ENCODE data around the gene TBC1D19. TPM values are rescaled to one million over a fixed set of nuclear protein-coding genes. Genes with fewer than 3 reads are reported as not detected.
A peak's percentile ranks its signal among the peaks of the same experiment; 100 is the strongest.
"Not testable (repeated sequence)": the region's sequence is repeated elsewhere in the genome, so short reads cannot be mapped to it uniquely, and the experiment has no call there.

The TBC1D19 gene, protein sequence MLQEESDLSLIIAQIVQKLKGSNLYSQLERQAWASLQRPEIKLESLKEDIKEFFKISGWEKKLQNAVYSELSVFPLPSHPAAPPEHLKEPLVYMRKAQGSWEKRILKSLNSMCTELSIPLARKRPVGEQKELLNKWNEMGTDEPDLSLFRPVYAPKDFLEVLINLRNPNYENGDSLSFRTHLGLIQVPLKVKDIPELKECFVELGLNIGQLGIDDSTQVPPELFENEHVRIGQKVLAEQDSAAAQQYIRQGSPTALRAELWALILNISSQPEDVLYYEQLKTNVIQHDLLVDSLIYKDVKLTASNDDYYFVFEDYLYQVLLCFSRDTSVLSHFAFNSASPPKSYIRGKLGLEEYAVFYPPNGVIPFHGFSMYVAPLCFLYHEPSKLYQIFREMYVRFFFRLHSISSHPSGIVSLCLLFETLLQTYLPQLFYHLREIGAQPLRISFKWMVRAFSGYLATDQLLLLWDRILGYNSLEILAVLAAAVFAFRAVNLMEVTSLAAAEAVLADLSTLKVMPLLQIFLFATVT
- 10 to 100 TPM; 11.7 to 12.5 TPM for total RNA-seq
- long read RNA-seq, donor 1, partial matches to known transcripts: 0 of 7 reads
- long read RNA-seq, donor 1, other reads (novel, unspliced or antisense): 5 of 7 reads
- long read RNA-seq, donor 2, transcript TBC1D19-201 (21 exons, 2,263 nt): major isoform, 9 of 12 reads
- long read RNA-seq, donor 2, partial matches to known transcripts: 0 of 12 reads
- long read RNA-seq, donor 2, other reads (novel, unspliced or antisense): 1 of 12 reads

DNA sequence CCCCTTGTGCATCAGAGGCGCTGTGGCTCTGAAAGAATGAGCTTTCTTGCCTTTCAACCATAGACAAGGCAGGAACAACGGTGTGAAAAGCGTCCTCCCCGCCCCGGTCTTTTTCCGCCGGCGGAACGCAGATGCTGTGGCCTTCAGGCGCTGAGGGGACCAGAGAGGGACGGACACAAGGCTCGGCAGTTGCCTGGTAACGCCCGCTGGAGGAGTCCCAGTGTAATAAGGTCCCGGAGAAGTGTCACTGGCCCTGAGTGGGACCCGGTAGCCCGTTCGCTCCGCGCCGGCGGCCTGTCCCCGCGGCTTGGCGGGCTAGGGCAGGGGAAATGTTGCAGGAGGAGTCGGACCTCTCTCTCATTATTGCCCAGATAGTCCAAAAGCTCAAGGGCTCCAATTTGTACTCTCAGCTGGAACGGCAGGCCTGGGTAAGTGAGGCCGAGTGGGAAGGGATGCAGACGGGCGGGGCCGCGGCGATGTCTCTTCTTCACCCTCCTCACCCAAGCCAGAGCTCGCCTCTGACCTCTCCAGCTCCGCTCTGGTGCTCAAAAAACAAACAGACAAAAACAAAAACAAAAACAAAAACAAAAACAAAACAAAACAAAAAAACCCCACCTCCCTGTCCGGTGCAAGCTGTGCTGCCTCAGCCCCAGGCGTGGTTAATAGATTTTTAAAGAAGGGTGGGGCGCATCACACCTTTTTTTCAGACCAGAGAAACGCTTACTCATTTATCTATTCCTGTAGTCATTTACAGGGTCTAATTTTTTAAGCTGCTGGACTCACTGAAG, at the start of gene TBC1D19:
Gene TBC1D19 (plus strand): TSS at position 220 of the 788 bp plus-strand sequence. CDS start 110 bp downstream, at position 330.
- intact Hi-C loops (cut with DNase I): no loop called here

DNA sequence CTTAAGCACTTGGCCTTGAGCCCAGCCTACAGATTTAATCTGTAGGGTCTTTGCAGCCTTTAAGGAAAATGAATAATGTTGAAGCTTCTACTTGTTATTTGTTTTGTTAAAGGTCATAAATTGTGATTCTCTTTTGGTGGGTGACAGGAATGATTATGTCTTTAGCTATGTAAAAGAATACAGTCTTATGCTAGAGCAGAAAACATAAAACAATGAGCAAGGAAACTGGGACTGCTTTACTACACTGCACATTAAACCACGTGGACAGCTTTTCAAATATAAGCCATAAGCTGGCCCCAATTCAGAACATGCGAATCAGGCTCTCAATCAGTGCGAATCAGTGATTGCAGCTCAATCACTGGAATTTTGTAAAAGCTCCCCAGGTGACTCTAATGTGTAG, 40.9 kb upstream of the TBC1D19 start:
- intact Hi-C loops (cut with DNase I): no loop called here
- no peak for DNase-seq (ENCODE audit: low spot score)

More for the DNA sequence above, at the start of gene TBC1D19:
- DNase-seq (ENCODE audit: low spot score): peak; percentile 96

DNA sequence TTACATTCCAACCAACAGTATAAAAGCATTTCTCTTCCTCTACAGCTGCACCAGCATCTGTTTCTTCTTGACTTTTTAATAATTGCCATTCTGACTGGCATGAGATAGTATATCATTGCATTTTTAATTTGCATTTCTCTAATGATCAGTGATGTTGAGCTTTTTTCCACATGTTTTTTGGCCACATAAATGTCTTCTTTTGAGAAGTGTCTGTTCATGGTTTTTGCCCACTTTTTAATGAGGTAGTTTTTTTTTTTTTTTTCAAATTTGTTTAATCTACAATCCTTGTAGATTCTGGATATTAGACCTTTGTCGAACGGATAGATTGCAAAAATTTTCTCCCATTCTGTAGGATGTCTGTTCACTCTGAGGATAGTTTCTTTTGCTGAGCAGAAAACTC, 39.5 kb upstream of the TBC1D19 start:
- intact Hi-C loops (cut with DNase I): no loop called here
- DNase-seq (ENCODE audit: low spot score): no peak

GRCh38 chr4:26548379-26548778, 35.5 kb upstream of the TBC1D19 start:
- DNase-seq (ENCODE audit: low spot score); intact Hi-C loops (cut with DNase I): not testable (repeated sequence)

DNA sequence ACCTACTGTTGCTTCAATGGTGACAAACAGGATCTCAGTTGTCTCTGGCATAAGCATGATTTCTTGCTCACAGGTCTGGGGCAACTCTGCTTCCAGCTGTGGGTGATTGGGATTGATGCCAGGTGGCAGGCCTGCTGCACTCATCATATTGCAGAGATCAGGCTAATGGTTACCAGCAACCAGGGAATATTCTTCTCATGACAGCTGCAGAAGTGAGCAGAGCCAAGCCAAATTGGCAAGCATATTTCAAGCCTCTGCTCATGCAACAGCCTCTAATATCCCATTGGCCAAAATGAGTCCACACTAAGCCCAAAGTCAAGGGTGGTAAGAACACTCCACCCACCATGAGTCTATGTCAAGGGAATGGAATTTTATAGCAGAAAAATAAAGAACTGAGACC, 26.7 kb upstream of the TBC1D19 start:
- intact Hi-C loops (cut with DNase I): no loop called here

DNA sequence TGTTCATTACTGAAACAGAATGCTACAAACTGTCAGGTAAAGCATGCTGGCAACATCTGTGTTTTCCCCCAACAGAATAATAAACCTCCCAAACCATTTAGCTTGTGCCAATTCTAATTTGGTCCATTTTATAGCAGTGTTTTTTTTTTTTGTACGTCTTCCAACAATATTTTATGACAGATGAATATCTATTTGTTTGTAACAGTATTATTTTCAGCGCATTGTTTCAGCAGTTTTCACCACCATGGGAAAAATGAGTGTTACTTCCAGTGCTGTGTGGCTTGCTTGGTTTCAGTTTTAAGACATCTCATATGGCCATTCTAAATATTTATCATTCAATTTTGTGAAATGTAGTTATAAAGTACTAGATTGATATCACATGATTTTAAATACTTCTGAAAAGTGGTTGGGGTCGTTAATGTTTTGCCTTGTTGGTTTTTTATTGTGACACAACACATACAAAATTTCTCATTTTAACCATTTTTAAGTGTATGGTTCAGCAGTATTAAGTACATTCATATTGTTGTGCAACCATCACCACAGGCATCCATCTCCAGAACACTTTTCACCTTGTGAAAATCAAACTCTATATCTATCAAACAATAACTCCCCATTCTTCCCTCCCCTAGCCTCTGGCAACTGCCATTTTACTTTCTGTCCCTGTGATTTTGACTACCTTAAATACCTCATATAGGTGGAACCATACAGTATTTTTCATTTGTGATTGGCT, 25.6 kb upstream of the TBC1D19 start:
- no peak for DNase-seq (ENCODE audit: low spot score)
- intact Hi-C loops (cut with DNase I): no loop called here

More for the DNA sequence above, 26.7 kb upstream of the TBC1D19 start:
- DNase-seq (ENCODE audit: low spot score): no peak

GRCh38 chr4:26566133-26566532, 17.8 kb upstream of the TBC1D19 start:
- DNase-seq (ENCODE audit: low spot score): no peak
- intact Hi-C loops (cut with DNase I): no loop called here

DNA sequence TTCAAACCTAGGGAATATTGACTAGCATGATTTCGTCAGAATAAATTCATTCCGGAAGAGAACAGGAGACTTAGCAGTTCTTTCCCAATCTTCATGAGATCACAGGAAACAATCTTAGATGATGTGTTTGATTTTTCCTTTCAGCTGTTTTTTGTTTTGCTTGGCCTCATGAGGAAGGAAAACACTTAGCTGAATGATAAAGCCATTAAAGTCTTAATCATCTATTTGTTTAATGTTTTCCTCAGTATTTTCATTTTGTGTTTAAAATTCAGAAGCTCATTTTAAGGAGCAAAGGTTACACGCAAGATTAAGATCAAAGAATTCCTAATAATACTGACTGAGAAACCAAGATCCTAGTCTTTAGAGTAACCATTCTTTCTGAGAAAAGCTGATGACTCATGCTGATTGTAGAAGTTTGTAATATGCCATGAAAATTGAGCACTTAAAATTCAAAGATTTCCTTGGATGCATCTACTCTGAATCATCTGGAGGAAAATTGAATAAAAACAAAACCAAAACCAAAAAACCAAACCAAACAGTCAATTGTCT, 15.4 kb upstream of the TBC1D19 start:
- DNase-seq (ENCODE audit: low spot score): no peak
- intact Hi-C loops (cut with DNase I): no loop called here

DNA sequence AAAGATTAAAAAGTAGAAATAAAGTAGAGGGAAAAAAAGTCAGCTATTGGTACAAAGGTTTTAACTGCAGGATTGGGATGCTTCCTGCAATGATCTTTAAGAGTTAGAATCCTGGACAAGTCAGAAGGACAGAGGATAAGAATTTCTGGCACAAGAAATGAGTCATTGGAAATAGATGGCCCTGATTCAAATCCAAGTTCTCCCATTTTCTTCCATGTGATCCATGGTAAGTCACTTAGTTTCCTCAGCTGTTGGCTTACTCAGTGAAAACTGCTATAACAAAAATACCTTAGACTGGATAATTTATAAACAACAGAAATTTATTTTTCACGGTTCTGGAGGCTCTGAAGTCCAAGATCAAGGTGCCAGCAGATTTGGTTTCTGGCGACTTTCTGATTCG, 13.3 kb upstream of the TBC1D19 start:
- no peak for DNase-seq (ENCODE audit: low spot score)
- intact Hi-C loops (cut with DNase I): no loop called here

DNA sequence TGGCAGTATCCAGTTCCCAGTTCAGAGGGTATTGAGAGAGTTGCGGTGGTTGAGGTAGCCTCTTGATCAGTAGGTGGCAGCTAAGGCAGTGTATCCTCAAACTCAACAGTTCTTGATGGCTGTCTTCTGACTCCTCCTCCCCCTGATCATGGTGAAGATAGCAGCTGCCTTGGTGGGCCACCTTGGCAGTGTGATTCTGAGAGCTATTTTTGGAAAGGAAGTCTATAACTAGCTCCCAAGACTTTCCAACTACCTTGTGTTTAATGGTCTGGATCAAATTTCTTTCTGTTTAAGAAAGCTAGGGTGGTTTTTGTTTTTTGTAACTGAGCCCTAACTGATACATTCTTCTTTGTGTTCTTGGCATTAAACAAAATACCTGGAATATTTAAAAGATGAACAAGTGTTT, 10.5 kb upstream of the TBC1D19 start:
- intact Hi-C loops (cut with DNase I): no loop called here

DNA sequence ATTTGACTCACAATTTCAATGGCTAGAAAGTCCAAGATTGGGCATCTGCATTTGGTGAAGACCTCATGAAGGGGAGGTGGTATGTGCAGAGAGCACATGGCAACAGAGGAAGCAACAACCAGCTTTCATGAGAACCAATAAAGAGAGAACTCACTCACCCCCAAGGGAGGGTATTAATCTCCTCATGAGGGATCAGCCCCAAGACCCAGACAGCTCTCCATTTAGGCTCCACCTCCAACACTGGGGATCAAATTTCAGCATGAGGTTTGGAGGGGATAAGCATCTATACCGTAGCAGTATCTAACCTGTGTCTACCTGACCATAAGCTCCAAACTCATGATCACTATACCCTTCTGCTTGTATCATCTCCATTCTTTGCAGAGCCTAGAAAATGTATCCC, 9.3 kb upstream of the TBC1D19 start:
- intact Hi-C loops (cut with DNase I): no loop called here
- DNase-seq (ENCODE audit: low spot score): no peak

More for the DNA sequence above, 10.5 kb upstream of the TBC1D19 start:
- DNase-seq (ENCODE audit: low spot score): no peak

DNA sequence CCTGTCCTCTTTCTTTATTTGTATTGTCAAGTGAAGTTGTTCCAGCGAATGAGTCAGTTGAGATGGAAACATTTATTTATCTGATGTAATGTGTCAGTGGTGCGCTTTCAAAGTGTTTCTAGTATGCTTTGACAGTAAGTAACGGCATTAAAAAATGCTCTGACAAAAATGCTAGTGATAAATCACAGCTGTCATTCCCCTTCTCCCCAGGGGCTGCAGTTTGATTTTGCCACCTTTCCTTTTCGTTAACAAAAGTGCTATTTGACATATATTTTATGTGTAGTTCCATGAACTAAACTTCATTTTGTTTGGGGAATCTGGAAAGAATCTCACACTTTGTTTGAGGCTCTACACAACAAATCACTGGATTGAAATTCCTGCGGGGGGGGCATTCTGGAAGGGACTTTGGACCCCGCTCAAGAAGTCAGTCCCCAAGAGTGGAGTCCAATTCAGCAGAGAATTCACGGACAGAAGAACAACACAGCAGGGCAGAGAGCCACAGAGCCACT, 7.6 kb upstream of the TBC1D19 start:
- DNase-seq (ENCODE audit: low spot score): no peak
- intact Hi-C loops (cut with DNase I): no loop called here

GRCh38 chr4:26577066-26577465, 6.8 kb upstream of the TBC1D19 start:
- intact Hi-C loops (cut with DNase I): no loop called here

DNA sequence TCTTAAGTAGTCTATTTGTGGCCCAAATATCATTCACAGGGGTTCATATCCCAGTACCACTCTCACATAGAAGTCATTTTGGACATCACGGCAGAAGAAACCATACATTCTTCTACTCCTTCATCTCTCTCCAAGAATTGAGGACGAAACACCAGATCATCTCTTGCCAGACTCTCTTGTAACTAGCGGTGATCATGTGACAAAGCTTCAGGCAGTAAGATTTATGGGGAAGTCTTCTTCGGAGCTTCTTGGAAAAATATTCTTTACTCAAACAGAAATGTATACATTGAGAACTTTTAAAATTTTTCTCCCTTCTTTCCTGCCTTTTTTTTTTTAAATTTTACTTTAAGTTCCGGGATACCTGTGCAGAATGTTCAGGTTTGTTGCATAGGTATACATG, 4.7 kb upstream of the TBC1D19 start:
- intact Hi-C loops (cut with DNase I): no loop called here
- DNase-seq (ENCODE audit: low spot score): no peak

More at GRCh38 chr4:26577066-26577465, 6.8 kb upstream of the TBC1D19 start:
- DNase-seq (ENCODE audit: low spot score): no peak

DNA sequence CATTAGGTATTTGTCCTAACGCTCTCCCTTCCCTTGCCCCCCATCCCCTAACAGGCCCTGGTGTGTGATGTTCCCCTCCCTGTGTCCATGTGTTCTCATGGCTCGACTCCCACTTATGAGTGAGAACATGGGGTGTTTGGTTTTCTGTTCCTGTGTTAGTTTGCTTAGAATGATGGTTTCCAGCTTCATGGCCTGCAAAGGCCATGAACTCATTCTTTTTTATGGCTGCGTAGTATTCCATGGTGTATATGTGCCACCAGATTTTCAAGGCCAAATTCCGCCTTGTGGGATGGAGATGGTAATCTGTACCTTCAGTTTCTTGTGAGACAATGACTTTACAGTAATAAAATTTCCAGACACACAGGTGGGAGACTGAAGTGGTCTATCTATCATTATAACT, 2.5 kb upstream of the TBC1D19 start:
- intact Hi-C loops (cut with DNase I); DNase-seq (ENCODE audit: low spot score): not testable (repeated sequence)

DNA sequence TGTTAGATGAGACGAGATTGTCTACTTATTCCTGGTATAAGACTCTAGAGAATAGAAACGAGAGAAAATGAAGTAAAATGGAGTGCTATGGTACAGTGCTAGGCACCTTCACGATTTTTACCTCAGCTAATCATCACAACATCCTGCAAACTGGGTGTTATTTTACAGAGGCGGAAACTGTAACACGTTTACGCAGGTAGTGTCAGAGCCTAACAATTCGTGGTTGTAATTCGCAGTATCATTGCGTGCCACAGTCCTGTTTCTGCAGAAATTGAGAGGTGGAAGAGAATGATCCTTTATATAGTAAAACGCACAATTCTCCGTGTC, 383 bp upstream of the TBC1D19 start:
- DNase-seq (ENCODE audit: low spot score): no peak
- intact Hi-C loops (cut with DNase I): no loop called here

GRCh38 chr4:26584725-26585124, 841 bp downstream of the TBC1D19 start:
- intact Hi-C loops (cut with DNase I): no loop called here
- DNase-seq (ENCODE audit: low spot score): no peak

DNA sequence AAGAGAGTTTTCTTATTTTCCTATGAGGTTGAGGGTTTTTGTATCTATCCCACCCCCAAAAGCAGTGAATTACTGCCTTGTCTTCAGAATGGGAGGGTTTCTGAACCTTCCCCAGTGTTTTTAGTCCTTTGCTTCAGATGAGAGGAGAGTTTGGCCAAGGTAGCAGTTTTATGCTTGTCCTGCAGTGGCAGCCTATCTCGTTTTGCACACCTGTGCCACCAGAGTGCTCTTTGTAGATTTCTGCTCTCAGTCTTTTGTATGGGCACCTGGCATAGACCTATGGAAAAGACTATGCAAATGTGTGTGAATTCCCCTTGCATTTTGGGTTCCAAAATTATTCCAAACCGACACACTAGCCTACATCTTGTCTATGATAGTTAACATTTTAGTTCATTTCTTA, 5.8 kb downstream of the TBC1D19 start:
- DNase-seq (ENCODE audit: low spot score): no peak
- intact Hi-C loops (cut with DNase I): no loop called here

DNA sequence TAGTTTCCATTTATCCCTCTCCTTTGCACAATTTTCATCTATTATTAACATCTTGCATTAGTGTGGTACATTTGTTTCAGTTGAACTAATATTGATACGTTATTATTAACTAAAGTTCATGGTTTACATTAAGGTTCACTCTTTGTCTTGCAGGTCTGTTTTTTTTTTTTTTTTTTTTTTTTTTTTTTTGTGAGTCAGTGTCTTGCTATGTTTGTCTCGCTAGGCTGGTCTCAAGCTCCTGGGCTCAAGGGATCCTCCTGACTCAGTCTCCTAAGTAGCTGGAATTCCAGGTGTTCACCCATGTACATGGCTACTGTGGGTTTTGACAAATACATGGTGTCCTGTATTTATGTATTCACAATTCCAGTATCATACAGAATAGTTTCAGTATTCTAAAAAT, 6.8 kb downstream of the TBC1D19 start:
- no peak for DNase-seq (ENCODE audit: low spot score)
- intact Hi-C loops (cut with DNase I): no loop called here

Data from posterior vena cava (tissue), 2 donors.